GM21723 (cell line): ENCODE results near the gene PSAPL1.

ENCODE experiments used
- ATAC-seq: cut with Tn5 transposase; IDR thresholded peaks from one replicate; pipeline ENCODE4 v1.9.1; 2021; ENCODE audit warnings: mild to moderate bottlenecking, moderate library complexity; ENCODE audit not compliant: unreplicated experiment

PSAPL1 gene

DNA sequence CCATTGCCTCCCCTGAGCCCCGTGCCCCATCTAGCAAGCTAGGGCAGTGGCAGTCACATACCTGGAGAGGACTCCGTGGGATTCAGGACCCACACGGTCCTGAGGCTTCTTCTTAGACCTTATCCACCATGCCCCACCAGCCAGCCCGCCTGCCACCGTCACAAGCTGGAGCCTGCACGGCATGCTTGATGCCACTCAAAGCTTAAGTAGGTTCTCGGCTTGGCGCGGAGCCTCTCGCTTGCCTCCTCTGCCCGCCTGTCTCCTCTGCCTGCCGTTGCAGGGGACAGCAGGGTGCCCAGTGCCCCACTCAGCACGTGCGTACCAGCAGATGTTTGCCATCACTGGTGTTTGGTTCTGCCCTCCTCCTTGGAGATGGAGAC is 14.1 kb downstream of the PSAPL1 start:
- ATAC-seq: no peak

DNA sequence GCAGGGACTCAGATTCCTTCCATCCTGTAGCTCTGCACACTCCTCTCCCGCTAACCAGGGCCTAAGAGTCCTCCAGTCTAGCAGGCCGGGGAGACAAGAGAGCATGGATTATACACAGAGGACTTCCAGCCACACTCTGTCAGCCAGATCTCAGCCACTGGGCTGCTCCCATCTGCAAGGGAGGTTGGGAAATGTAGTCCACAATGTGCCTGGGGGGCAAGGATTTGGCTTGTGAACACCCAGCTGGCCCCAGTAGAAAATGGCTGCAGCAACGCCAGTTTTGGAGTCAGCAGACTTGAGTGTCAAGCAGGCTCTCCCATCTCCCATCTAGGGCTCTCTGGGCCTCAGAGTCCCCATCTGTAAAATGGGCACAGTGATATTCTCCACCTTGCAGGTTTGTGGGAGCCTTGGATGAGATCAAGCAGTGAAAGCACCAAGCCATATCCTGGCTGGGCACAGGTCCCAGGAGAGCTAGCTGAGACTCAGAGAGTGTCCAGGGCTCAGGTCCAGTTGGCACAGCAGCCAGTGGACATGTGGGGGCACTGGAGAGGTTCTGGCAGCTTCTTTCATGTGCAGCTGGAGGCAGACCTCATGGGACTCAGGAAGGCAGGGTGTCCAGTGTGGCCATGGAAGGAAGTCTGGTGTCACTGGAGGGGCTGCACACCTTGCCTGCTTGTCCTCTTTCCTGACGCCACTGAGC is 14.6 kb downstream of the PSAPL1 start:
- ATAC-seq: no peak

- no peak for ATAC-seq
These were observed 16.4 kb downstream of the PSAPL1 start for GRCh38 chr4:7418131-7418943.

DNA sequence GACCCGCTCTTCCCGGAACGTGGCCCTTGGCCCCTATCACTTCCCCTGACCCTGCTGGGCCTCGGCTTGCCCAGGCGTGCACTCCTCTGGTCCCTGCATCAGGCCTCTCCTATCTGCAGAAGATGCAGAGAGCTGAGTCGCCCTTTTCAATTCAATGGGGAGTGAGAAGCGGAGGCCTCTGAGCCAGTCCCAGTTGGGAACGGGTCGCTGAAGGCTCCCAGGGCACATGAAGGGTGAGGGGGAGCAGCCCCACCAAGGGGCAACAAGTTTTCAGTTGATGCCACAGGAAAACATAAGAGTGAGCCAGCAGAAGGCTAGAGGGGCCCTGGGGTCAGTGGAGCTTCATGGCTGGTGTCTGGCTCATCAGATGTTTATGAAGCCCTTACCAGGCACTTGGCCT is 17.1 kb downstream of the PSAPL1 start:
- no peak for ATAC-seq

DNA sequence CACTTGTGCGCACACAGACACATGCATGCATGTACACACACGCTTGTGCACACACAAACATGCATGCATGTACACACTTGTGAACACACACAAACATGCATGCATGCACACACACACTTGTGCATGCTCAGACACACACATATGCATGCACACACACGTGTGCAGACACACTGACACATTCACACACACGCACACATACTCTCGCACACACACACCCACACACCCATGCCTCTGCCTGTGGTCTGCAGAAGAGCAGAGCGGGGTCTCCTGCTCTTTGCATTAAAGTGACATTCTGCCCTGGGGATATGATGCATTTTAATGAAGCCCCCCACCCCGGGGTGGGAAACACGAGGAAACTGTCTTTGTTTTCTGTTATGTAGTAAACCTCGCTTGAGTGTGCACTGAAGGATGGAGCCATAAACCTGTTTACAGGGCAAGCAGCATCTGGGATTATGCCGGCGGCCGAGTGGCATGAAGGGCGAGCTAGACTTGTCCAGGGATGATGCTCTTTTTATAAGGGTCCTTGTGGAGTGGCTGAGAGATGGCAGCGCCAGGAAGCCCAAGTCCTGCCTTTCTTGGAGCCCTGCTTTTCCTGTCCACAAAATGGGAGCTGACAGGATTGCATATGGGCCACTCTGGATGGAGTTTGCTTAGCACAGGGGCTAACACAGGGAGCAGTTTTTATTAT is 17.8 kb downstream of the PSAPL1 start:
- ATAC-seq: no peak

DNA sequence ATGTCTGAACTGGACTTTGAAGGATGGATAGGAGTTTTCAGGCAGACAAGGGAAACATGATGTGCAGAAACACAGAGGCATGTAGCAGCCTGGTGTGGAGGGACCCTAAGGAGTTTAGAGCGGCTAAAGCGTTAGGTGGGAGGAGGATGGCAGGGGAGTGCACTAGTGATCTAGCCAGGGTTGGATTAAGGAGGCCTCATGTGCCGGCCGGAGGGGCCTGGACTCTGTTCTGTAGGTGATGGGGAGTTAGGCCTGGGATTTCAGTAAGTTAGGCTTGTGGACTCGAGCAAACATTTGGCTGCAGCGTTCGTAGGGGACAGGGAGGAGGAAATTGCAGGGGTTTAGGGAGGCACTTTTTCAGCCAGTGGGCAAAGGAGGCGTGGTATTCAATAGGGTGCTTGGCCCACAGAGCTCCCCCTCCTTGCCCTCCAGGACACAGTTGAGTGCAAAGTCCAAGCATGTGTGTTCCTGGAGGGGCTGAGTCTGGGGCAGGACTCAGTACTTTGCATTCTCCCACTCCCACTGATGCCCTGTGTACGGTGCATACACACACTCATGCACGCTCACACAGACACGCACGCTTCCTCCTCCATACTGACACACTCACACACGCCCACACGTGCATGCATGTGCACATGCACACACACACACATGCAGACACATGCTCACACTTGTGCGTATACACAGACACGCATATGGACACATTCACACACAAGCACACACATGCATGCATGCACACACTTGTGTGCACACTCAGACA is 18.6 kb downstream of the PSAPL1 start:
- ATAC-seq: no peak

- no peak for ATAC-seq
These were observed 19.8 kb downstream of the PSAPL1 start for GRCh38 chr4:7414736-7415510.

GRCh38 chr4:7414046-7414445 is 20.7 kb downstream of the PSAPL1 start:
- no peak for ATAC-seq

GRCh38 chr4:7412554-7412912 is 22.2 kb downstream of the PSAPL1 start:
- no peak for ATAC-seq

- ATAC-seq: no peak
These were observed 22.7 kb downstream of the PSAPL1 start for GRCh38 chr4:7411896-7412553.

- ATAC-seq: no peak
These were observed 23.2 kb downstream of the PSAPL1 start for GRCh38 chr4:7411491-7411890.

DNA sequence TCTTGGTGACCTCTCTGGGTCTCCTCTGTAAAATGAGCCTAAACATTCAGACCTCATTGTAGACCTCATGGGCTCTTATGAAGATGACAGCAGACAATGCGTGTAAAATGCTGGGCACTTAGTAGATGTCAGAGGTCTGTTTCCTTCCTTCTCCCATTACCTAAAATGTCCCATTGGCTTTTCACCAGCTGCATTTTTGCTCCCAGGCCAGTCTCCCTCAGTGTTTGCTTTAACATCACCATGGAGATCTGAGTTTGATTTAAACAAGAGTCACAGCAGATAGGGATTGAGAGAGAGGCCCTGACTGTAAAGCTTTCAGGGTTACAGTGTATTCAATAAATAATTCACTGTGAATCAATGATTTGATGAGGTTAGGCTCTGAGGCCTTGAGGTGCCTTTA is 24.3 kb downstream of the PSAPL1 start:
- no peak for ATAC-seq

- ATAC-seq: no peak
These were observed 26.6 kb downstream of the PSAPL1 start for GRCh38 chr4:7408166-7408565.

- ATAC-seq: no peak
These were observed 31.7 kb downstream of the PSAPL1 start for GRCh38 chr4:7403001-7403400.

- ATAC-seq: no peak
These were observed 32.2 kb downstream of the PSAPL1 start for GRCh38 chr4:7402526-7402925.

- ATAC-seq: no peak
These were observed 33.9 kb downstream of the PSAPL1 start for GRCh38 chr4:7400671-7401298.

DNA sequence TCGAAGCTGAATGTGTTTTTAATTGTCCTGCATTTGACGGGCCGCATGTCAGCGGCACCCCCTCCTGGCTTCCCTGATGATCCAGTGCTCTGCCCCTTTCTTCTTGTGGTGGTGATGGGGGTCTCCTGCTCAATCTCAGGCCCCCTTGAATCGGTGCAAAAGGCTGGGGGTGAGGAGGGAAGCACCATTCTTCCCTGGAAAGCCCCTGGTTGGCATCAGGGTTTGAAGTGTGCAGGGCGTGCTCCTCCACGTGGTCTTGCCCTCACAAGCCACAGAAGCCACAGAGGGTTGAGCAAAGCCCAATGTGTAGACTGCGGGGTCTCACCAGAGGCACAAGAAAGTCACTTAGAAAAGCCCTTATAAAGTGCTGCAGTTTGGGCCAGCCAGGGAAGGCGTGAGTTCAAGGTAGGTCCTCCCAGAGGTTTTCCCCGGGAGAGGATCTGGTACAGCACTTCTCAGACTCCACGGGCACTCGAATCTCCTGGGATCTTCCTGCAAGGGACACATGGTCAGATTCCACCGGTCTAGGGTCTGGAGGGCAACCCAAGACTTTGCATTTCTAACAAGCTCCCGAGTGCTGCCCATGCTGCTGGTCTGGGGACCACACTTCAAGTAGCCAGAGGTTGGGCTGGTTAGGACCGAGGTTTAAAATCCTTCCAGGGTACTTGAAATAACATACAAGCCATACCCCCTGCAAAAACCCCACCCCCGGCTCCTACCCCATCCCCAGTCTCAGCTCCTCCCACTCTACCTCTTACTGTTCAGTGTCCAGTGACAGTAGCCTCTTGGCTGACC is 35.1 kb downstream of the PSAPL1 start:
- ATAC-seq: no peak

- ATAC-seq: no peak
These were observed 35.8 kb downstream of the PSAPL1 start for GRCh38 chr4:7398788-7399439.
